ENCODE measurements around the gene INPP5A.
A peak's percentile ranks its signal among the peaks of the same experiment; 100 is the strongest.

Gene INPP5A

DNA sequence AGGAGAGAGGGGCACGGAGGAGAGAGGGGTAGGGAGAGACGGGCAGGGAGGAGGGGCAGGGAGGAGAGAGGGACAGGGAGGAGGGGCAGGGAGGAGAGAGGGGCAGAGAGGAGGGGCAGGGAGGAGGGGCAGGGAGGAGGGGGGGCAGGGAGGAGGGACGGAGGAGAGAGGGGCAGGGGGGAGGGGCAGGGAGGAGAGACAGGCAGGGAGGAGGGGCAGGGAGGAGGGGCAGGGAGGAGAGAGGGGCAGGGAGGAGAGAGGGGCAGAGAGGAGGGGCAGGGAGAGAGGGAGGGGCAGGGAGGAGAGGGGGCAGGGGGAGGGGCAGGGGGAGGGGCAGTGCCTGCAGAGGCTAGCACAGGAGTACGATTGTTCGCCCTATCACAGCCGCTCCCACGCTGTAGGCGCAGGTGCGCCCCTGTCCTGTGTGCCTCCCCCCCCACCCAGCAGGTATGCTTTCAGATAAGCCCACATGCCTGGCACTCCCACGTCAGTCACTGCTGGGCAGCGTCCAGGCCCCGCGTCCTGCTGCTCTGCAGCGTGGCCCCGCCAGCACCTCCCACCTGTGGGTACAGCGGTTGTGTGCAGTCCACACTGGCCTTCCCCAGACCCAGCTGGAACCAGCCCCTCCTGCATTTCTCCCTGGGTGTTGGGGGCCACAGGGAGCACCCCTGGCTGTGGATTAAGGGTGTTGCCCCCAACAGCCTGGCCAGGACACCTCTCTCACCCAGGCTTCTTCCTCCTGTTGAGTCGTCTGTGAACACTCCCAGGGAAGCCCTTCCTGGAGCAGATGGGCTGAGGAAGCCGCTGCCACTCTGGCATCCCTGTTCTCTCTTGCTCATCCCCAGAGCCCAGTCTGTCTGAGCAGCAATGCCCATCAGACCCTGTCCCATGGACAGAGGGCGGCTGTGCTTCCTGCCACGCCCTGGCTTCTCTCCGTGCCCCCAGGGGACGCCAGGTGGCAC is 237.6 kb downstream of the INPP5A start:
- DNase-seq: peak in 55 of 56 donors; percentile 39 to 100 (median 86)

DNA sequence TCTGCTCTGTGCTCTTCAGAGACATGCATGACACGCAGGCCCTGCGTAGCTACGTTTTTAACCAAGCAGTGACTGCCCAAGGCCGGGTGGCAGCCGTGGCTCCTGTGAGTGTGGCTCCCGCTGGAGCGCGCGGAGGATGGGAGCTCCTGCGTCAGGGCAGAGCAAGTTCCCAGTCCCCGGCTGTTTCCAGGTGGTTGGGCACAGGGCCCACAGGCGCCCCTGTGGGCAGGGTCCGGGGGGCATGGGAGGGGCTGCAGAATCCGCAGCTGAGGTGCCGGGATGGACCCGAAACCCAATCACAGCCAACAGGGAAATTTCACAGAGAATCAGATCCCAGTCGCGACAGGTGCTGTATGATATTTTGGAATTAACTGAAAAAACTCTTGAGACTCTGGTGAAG is 238.6 kb downstream of the INPP5A start:
- no peak for DNase-seq

DNA sequence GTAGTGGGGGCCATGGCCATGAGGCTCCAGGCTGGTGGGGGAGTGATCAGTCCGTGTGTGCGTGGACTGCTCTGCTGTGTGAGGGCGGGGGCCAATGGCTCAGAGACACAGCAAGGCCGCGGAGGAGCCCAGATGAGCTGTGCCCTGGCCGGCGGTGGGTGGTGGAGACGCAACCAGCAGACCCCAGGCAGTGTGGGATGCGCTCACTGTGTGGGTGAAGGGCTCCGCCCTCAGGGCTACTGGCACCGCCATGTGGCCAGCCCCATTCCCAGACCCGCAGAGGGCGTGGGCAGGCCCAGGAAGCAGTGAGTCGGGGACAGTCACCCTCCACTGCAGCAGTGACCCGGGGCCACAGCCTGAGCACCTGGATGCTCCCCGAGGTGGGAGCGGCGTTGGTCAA is 239.2 kb downstream of the INPP5A start:
- DNase-seq: no peak

DNA sequence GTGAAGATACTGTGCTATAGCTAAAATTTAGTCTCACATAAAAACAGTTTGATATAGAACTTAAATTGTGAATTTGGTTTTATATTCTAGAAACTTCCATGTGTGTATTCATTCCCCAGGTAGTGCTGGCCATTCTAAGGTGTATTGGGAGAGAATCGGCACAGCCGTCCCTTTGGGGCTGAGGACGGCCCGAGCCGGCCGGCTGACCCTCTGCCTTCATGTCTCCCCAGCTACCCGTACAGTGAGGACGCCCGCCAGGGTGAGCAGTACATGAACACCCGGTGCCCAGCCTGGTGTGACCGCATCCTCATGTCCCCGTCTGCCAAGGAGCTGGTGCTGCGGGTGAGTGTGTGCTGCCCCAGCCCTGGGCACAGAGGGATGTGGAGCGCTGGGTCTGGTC is 239.9 kb downstream of the INPP5A start:
- no peak for DNase-seq

DNA sequence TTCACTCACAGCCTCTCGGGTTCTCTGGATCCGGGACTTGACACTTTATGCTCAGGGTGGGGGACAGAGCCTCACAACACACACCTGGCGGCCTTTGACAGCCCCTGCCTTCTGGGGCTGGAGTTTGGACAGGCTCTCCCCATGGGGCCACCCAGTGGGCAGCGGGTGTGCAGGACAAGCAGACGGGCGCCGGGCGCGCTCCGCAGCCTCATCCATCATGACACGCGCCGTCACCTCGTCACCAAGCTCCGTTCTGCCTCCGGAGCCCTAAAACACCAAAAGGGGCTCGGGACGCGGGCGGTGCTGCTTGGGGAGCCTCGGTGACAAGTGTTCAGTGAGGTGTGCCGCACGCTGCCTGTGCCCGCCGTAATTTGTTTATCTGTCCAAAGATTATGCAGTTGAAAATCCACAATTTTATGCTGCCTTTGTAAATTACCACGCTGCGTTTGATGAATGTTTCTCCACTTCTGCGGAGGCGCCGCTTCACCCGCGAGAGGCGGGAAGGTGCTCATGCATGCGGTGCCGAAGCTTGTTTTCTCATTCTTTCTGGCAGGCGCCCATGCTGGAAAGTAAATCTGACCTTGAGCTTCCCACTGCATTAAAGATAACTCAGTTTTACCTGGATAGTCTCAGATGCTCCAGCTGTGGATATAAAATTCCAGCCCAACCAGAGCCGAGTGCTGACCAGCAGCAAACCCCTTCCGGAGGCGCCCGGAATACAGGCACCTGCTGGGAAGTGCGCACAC is 242.1 kb downstream of the INPP5A start:
- no peak for DNase-seq

DNA sequence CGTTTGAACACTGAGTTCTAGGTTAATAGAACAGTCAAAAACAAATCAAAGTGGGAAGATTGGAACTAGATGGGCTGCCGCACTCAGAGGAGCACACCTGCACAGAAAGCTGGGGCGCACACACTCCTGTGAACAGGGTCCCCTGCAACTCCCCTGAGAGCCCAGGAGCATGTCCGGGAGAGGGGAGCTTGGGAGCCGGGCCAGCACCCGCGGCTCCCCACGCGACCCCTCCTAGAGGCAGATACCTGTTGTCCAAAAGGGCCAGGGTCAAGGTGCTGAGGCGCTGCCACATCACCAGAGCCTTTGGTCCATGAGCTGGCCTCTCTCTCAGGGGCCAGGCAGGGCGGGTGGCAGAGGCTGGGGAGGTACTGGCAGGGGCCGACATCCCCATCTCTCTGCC is 242.8 kb downstream of the INPP5A start:
- no peak for DNase-seq

DNA sequence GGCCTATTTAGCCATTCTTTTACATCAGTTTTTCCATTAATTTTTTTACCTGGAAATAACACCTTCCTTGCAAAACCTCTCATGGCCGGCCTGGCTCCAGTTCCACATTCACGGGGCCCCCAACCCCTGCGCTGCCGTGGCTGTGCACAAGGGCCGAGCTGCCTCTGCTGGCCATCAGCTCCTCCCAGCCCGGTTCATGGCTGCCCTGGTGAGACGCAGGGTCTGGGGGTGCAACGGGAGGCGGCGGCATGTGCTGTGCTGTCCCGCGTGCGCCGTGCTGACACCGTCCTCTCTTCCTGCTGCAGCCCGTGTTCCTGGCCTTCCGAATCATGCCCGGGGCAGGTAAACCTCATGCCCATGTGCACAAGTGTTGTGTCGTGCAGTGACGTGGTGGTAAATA is 244.0 kb downstream of the INPP5A start:
- DNase-seq: no peak

DNA sequence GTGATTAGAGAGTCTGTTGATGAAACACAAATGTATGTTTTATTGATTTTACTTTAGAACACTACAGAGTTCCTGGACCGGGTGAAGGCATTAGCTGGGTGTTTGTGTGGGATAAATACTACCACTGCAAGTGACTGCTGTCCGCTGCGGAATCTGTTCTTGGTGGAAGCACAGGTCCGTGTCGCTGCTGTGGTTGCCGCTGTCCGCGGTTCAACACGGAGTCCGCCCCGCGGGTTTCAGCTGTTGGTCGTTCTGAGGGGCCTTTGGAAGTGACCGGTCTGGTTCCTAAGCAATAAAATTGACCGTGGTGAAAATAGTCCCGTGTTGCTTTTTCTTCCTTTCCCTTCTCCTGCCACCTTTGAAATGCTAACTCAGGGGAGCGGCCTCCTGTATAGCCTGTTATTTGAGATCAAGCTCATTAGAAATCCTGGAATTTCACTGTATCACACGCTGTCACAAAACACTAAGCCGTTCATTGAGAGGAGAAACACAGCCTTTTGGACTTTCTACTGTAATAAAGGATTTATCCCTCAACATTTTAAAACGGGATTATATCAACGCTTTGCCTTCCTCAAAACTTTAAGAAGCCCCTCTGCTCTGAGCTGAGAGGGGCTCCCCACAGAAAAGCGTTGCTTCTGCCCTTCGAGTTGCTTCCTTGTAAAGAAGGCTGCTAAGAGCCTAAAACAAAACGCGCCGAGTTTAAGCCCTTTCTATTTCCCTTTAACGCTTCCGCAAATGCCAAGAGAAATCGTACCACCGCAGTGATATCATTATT is 245.8 kb downstream of the INPP5A start:
- no peak for DNase-seq

DNA sequence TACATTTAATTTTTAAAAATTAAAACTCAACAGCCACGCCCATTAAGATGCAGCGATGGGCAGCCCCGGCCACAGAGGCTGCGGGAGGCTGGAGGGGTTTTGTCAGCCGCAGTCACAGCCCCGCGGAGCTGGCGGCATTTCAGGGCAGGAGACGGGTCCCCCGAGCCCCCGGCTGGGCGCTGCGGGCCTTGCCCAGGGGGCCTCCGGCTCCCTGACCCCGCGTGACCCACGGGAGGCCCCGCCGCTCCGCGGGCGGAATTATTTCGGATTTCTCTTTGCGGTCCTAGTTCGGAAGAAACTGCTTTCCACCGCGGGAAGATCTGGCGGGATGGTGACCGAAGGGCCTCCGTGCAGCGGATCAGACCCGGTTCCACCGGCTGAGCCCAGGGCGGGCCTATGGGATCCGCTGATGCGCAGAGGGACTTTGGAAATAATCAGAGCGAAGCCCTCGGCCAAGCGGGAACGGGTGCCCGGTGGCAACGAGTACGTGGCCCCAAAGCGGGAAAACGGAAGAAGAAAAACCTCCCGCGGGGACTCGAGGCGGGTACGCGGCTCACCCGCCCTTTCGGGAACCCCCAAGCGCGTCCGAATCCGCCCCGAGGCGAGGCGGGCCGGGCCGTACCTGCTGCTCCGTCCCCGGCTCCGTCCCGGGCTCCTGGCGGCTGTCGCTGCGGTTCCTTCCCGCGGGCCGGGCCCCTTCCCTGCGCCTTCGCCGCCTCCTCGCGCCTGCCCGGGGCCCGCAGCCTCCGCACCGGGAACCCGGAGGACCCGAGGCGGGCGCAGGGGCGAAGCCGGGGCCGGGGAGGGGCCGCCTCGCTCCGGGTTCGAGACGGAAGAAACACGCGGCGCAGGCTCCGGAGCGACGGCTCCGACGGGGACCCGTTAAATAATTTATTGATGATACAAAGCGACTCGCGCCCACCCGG is 246.6 kb downstream of the INPP5A start:
- no peak for DNase-seq

DNA sequence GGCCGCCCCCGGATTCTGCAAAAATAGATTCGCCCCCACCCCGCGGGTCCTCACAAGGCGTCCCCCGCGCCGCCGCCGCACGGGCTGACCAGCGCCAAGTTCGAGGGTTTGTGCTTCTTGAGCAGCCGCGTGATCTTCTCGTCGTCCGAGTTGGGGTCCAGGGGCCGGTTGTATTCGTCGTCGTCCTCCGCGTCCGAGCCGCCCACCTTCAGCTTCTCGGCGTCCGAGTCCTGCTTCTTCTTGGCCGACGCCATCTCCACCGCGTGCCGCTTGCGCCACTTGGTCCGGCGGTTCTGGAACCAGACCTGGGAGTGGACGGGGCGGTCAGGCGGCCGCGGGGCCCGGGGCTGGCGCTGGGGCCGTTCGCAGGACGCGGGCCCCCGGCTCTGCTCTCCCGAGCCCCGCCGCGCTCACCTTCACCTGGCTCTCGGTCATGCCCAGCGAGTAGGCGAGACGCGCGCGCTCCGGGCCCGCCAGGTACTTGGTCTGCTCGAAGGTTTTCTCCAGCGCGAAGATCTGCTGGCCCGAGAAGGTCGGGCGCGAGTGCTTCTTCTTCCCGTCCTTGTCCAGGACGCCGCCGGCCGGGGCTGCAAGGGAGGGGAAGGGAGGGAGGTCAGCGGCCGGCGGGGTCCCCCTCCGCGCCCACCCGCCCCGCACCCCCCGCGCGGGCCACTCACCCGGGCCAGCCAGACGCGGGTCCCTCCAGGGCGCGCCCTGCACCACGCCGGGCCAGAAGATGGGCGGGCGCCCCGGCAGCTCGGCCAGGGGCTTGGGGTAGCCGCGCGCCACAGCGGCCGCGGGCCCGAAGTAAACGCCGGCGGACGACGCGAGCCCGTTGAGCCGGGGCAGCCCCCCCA is 247.5 kb downstream of the INPP5A start:
- DNase-seq: no peak

DNA sequence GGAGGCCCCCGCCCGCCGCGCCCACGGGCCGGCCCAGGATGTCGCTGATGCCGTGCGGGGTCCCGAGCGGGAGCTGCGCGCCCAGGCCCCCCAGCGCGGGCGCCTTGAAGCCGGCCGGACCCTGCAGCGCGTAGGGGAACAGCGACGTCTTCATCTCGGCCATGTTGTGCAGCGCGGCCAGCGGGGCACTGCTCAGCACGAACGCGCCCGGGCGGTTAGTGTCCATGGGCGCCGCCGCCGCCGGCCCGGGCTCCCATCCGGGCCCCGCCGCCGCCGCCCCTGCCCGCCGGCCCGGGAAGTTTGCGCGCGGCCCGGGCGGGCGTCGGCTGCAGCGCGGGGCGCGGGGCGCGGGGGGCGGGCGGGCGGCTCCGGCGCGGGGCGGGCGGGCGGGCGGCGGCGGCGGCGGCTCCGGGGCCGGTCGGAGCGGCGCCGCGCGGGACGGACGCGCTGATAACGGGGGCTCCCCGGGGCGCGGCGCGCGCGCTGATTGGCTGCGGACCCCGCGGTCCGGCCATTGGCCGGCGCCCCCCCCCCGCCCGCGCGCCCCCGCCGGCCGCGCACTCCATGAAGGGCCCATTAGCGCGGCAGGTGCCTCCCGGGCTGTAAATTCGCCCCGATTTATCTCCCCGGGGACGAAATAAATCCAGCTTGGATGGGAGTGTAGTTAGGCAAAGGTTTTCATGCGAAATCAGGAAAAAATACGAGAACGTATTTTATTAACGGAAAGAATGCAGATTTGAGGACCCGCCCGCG is 248.3 kb downstream of the INPP5A start, which contains the start of gene NKX6-2:
Gene NKX6-2 (minus strand): TSS at position 425 of the 753 bp plus-strand sequence. CDS start 199 bp downstream, at position 226.
- DNase-seq: peak in 32 of 56 donors; percentile 11 to 74 (median 40)

DNA sequence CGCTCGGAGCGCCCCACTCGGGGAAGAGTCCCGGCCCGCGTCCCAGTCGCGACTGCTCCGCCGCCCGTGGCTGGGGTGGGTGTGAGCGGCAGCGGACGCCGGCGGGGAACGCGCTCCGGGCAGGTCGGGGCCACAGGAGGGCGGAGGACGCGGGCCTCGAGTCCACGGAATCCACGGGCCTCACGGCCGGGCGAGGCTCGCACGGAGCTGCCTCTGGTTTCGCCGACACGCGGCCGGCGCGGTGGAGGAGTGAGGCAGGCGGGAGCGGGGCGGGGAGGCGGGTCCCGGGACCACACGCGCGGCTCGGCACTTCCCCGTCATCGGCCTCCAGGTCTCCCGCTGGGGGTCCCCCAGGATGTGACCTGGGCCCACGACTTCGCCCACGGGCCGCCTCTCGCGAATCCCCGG is 248.9 kb downstream of the INPP5A start:
- peak in 4 of 56 donors; percentile 53 to 62 (median 54) for DNase-seq

DNA sequence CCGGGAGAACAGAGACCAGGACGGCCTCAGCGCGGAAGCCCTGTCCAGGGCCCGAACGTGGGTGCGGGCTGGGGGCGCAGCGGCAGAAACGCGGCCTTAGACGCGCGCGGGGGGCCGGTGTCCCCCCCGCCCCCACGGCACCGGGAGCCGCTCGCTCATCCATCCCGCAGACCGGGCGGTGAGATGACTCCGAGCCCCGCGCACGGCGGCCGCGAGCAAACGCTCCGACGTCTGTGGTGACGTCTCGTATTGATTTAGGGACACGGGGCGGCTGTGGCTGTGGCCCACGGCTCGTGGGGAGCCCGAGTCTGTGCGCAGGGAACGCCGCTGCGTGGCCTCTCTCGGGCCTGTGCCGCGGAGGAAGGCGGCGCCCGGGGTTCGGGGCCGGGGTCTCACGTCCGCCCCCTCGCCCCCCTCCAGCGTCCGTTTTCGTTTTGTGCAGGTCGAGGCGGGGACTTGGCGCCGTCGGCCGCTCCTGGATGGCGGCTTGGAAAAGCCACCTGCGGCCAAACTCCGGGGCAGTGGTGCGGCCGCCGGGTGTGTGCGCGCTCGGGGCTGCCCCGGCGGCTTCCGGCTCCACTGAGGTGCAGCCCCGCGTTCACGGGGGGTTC is 249.4 kb downstream of the INPP5A start:
- DNase-seq: peak in 6 of 56 donors; percentile 10 to 55 (median 30)

DNA sequence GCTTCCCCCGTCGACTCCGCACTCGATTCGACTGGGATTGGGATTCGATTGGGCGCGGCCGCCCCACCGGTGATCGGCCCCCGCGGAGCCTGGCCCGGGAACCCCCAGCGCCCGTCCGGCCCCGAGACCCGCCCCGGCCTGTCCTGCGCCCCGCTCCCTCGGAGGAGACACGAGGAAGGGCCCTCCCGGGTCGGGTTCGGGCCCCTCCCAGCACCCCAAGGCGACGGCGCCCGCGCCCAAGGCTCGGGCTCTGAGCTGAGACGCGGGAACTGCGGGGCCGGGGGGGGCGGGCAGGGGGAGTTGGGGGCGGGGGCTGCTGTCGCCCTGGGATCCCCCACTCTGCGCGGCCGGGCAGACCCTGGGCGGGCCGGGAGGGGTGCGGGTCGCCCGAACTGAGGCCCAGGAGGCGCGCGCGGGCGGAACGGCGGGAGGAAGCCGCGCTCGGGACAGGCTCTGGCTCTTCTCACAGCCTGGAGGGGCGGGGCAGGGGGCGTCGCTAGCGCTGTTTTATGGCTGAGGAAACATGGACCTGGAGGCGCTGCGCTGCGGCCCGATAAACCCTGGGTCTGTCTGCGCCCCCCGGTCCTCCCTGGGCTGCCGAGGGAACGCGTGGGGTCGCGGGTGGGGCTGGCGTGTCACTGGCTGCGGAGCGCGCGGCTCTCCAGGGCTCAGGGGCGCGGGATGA is 250.1 kb downstream of the INPP5A start:
- DNase-seq: peak in 9 of 56 donors; percentile 26 to 48 (median 37)

DNA sequence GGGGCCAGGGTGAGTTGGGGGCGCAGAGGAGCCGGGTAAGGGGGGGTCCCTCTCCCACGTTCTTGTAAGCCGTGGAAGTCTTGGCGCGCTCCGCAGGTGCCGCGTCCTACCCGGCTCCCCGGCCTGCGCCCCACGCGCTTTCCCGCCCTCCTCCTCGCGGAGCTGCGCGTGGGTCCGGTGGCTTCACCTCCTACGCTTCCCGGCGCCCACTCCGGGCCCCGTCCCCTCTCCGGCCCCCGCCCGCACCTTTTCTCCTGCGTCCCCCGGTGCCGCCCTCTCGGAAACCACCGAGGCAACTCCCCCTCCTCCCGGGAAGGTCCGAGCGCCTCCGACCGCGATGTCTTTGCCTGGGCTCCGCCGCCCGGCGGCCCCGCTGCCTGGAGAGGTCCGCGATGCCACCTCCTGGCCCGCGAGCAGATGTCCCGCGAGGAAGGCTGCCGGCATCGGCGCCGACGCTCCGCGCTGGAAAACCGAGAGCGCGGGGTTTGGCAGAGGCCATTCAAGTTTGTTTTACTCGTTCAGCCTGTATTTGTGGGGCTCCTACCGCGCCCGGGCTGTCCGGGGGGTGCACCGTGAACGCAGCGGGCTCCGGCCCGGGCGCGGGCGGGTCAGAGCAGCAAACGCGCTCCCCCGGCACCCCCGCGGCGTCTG is 250.7 kb downstream of the INPP5A start:
- DNase-seq: peak in 31 of 56 donors; percentile 15 to 69 (median 42)

DNA sequence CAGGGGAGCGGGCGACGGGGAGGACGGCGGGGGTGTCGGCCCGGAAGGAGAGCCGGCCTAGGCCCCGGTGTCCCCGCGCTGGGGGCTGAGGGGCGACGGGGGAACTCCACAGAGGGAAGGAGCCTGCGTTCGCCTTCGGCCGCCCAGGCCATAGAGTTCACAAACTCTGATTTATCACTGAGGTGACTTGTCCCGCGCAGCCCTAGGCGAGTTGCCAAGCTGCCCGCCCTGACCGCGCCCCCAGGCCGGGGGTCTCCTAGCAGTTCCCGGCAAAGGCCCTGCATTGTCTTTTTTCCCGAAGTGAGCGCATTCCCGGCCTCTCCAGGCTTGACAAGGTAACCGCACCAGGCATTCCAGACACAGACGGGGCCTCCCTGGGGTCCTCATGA is 251.2 kb downstream of the INPP5A start:
- no peak for DNase-seq

DNA sequence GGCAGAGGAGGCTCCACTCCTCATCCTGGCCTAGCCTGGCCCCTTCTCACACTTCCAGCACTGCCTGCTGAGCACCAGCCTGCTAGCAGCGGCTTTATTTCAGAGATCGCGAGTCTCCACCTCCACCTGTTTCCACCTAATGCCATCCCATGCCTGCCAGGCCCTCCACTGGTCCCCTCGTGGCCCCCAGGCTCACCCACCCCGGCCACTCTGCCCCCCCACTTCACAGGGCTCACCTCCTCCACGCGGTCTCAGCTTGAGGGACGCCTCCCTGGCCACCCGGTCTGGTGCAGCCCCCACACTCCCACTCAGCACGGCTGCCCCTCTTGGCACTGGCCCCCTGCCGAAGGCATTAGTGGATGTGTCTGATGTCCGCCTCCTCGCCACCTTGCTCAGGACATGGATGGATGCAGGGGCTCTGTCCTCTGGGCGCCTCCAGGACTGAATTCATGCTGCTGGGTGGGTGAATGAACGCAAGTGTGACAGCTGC is 252.1 kb downstream of the INPP5A start:
- DNase-seq: no peak

Data from nucleus accumbens (tissue), 56 donors.